Spleen (tissue), 11 donors: ENCODE measurements around the gene RGS19. TPM values are rescaled to one million over a fixed set of nuclear protein-coding genes. Genes with fewer than 3 reads are reported as not detected.
"Not testable (repeated sequence)": the region's sequence is repeated elsewhere in the genome, so short reads cannot be mapped to it uniquely, and the experiment has no call there.

Experiments
- DNase-seq: peaks from one replicate; pipeline ENCODE4 v3.0.0-alpha.2; 2020
- H3K27ac ChIP-seq, 8 donors: fragments of 200-600 bp; sonication (generic) in 7 of 8; 1 replicate in 4 of 8; 2 replicates in 4 of 8; pipeline versions ENCODE4 v1.5.0 to v1.8.0; 2016 to 2021; ENCODE audit warnings: inconsistent platforms in 4 of 8, mild to moderate bottlenecking in 4 of 8, moderate library complexity in 1 of 8
- H3K27me3 ChIP-seq, 7 donors: fragments of 200-600 bp; sonication (generic) in 6 of 7; replicated peaks in 1 of 7; 1 replicate in 4 of 7; 2 replicates in 3 of 7; pipeline versions ENCODE4 v1.5.0 to v1.8.0; 2016 to 2021; ENCODE audit warnings: inconsistent platforms in 3 of 7, mild to moderate bottlenecking in 1 of 7
- H3K36me3 ChIP-seq, 6 donors: fragments of 200-600 bp; sonication (generic) in 5 of 6; 1 replicate in 4 of 6; 2 replicates in 2 of 6; pipeline versions ENCODE4 v1.5.0 to v1.8.0; 2016 to 2021; ENCODE audit warnings: inconsistent platforms in 2 of 6
- H3K4me1 ChIP-seq, 6 donors: fragments of 200-600 bp; sonication (generic) in 5 of 6; 1 replicate in 3 of 6; 2 replicates in 3 of 6; pipeline versions ENCODE4 v1.5.0 to v1.8.0; 2016 to 2021; ENCODE audit warnings: inconsistent platforms in 3 of 6
- H3K4me3 ChIP-seq, 8 donors: fragments of 200-600 bp; sonication (generic) in 7 of 8; 1 replicate in 4 of 8; 2 replicates in 4 of 8; pipeline versions ENCODE4 v1.5.0 to v1.8.0; 2016 to 2021; ENCODE audit warnings: inconsistent platforms in 4 of 8, mild to moderate bottlenecking in 4 of 8, moderate library complexity in 2 of 8
- H3K9me3 ChIP-seq, 8 donors: fragments of 200-600 bp; sonication (generic) in 7 of 8; 1 replicate in 4 of 8; 2 replicates in 4 of 8; pipeline versions ENCODE4 v1.5.0 to v1.8.0; 2016 to 2021; ENCODE audit warnings: inconsistent platforms in 4 of 8
- CTCF ChIP-seq, 11 experiments: fragments of 200-600 bp in 7 of 11; fragments of 450-650 bp in 4 of 11; sonication (generic) in 4 of 11; IDR thresholded peaks in 8 of 11; conservative IDR thresholded peaks in 3 of 11; 1 replicate in 7 of 11; 2 replicates in 4 of 11; pipeline versions ENCODE4 v1.4.0 to v1.8.0; 2016 to 2021; ENCODE audit warnings: antibody characterized with exemption in 11 of 11, inconsistent platforms in 4 of 11, mild to moderate bottlenecking in 1 of 11
- POLR2A ChIP-seq, 3 donors: fragments of 450-650 bp; IDR thresholded peaks; one replicate each; pipeline ENCODE4 v1.5.1; 2017; ENCODE audit warnings: antibody characterized with exemption in 3 of 3, mild to moderate bottlenecking in 1 of 3
- POLR2AphosphoS5 ChIP-seq, 3 donors: sonication (generic); formaldehyde crosslinking; IDR thresholded peaks; one replicate each; pipeline ENCODE4 v1.5.1; 2017; ENCODE audit warnings: antibody characterized with exemption in 3 of 3
- WGBS, 5 donors: extraction: QIAGEN DNeasy Blood & Tissue Kit in 3 of 5; methylation state at CpG; one replicate each; pipeline versions ENCODE4 v1.1.5 to v1.1.7; 2013 to 2018; 5-methylcytosine and 5-hydroxymethylcytosine counted together
- intact Hi-C: fragments of 100-400 bp; cut with DNase I; formaldehyde crosslinking; loops from one replicate; pipeline ENCODE4 v1.15.0; 2023; ENCODE audit warnings: low total_unique reads
- polyA plus RNA-seq, 3 donors: library from polyadenylated mRNA; stranded (reverse); fragments of 200-250 nt; gene quantifications; one replicate each; pipeline ENCODE4 v1.2.1, GENCODE V29; 2013
- total RNA-seq, 7 donors: library from RNA; depleted of rRNA in 3 of 7; stranded (reverse); fragments of >200 nt in 3 of 7; fragmentation: NEBNext Ultra II Directional in 4 of 7; extraction: Animal tissue kit (Norgen Biotek cat#: 25700) in 4 of 7; gene quantifications; one replicate each; pipeline versions ENCODE4 v1.1.0 to v1.2.1, GENCODE V29; 2016 to 2021
- donor health status: healthy with polysubstance abuse.
- donor health status: DM: no; HTN: no; CAD: no; lungs with moderate emphysema.
- donor health status: DM: no; HTN: no; CAD: no.
- donor health status: Bipolar disorder and iron deficiency.
- donor health status: healthy.
- donor health status: DM: no; HTN: no; CAD: no.
- donor health status: DM: yes; HTN: yes; CAD: no.

RGS19 gene
- total and polyA plus RNA-seq, 10 donors: 80.4 to 186 (median 102) TPM

- peak; percentile 77 for DNase-seq
- Histone ChIP-seq H3K27ac (peak overlapping the region in 2 of 8 donors; percentile 40 to 55), H3K36me3 (no peaks in the 10 kb centered on the region), H3K4me1 (peaks cover 0 to 15% (median 11%) of the 10 kb centered on the region in 6 donors), H3K9me3 (no peaks in the 10 kb centered on the region), H3K4me3 (peak overlapping the region in 2 of 8 donors; percentile 17 to 58), H3K27me3 (peaks cover 0 to 23% (median 6%) of the 10 kb centered on the region in 7 donors)
- TF ChIP-seq POLR2A (IDR thresholded peaks at IDR 0.05): no peak
- no peak for TF ChIP-seq CTCF (IDR thresholded peaks at IDR 0.05 in 8 of 11, conservative IDR thresholded peaks at IDR 0.05 in 3 of 11)
- no peak for TF ChIP-seq POLR2AphosphoS5 (IDR thresholded peaks at IDR 0.05)
- WGBS, 5 donors: 44 to 68% (median 60%) methylated on average over 9 to 14 of the region's 14 CpGs
- intact Hi-C loops: loop anchor here (5.0 kb wide), 1 partner anchor 38 kb away; the partner anchor contains the start of genes LKAAEAR1 and OPRL1
Measured at GRCh38 chr20:64119681-64120341, 40.5 kb upstream of the RGS19 start.

- no peaks in the 10 kb centered on the region for H3K9me3 ChIP-seq
- WGBS, 5 donors: 84 to 94% (median 88%) methylated on average over 7 to 8 of the region's 8 CpGs
- no peaks in the 10 kb centered on the region for H3K36me3 ChIP-seq
- no peak overlapping the region for H3K4me3 ChIP-seq
- no peak overlapping the region for H3K27ac ChIP-seq
- intact Hi-C loops: no loop called here
- peaks cover 0 to 15% (median 11%) of the 10 kb centered on the region in 6 donors for H3K4me1 ChIP-seq
- H3K27me3 ChIP-seq: peaks cover 0 to 18% (median 6%) of the 10 kb centered on the region in 7 donors
- no peak for DNase-seq
- TF ChIP-seq CTCF (IDR thresholded peaks at IDR 0.05 in 8 of 11, conservative IDR thresholded peaks at IDR 0.05 in 3 of 11) (no peak), POLR2AphosphoS5 (IDR thresholded peaks at IDR 0.05) (no peak), POLR2A (IDR thresholded peaks at IDR 0.05) (no peak)
Measured at GRCh38 chr20:64119301-64119680, 40.0 kb upstream of the RGS19 start.

- H3K4me3 ChIP-seq, DNase-seq, intact Hi-C loops, H3K36me3 ChIP-seq, H3K9me3 ChIP-seq, H3K27ac ChIP-seq: not testable (repeated sequence)
- Histone ChIP-seq H3K27me3 (peaks cover 0 to 16% (median 6%) of the 10 kb centered on the region in 7 donors), H3K4me1 (peaks cover 0 to 15% (median 11%) of the 10 kb centered on the region in 6 donors)
- WGBS, 5 donors: 56 to 96% (median 85%) methylated on average over 2 to 6 of the region's 6 CpGs
Measured at GRCh38 chr20:64117432-64117777, 38.1 kb upstream of the RGS19 start.

- Histone ChIP-seq H3K27me3 (peaks cover 0 to 13% (median 6%) of the 10 kb centered on the region in 7 donors), H3K4me1 (peaks cover 0 to 15% (median 11%) of the 10 kb centered on the region in 6 donors), H3K4me3 (no peak overlapping the region), H3K9me3 (no peaks in the 10 kb centered on the region), H3K27ac (no peak overlapping the region), H3K36me3 (no peaks in the 10 kb centered on the region)
- WGBS, 5 donors: 83 to 91% (median 85%) methylated on average over 14 to 17 of the region's 17 CpGs
- TF ChIP-seq POLR2AphosphoS5 (IDR thresholded peaks at IDR 0.05): no peak
- TF ChIP-seq POLR2A (IDR thresholded peaks at IDR 0.05): no peak
- no peak for TF ChIP-seq CTCF (IDR thresholded peaks at IDR 0.05 in 8 of 11, conservative IDR thresholded peaks at IDR 0.05 in 3 of 11)
- DNase-seq: no peak
- intact Hi-C loops: no loop called here
Measured at GRCh38 chr20:64116541-64117431, 37.5 kb upstream of the RGS19 start.
